GM12878 (cell line): Measurements from ENCODE around the gene POLR2I.

Experiments
- POLR2A ChIP-seq: IDR thresholded peaks from 2 replicates; pipeline ENCODE4 v1.6.1; 2011; ENCODE audit warnings: low read depth, mild to moderate bottlenecking, low read length
- TAF1 ChIP-seq: IDR thresholded peaks from 2 replicates; pipeline ENCODE4 v1.6.1; 2011; ENCODE audit warnings: mild to moderate bottlenecking, low read depth, low read length, borderline replicate concordance
- TCF7 ChIP-seq: IDR thresholded peaks from 2 replicates; pipeline ENCODE4 v1.6.1; 2014; ENCODE audit warnings: antibody characterized with exemption, borderline replicate concordance
- TF ChIP-seq, protein P1 (sequence below): fragments of 450-650 bp; IDR thresholded peaks from 2 replicates; pipeline ENCODE4 v1.6.1; 2018; ENCODE audit warnings: mild to moderate bottlenecking, low read depth, moderate library complexity; ENCODE audit not compliant: partially characterized antibody
- TF ChIP-seq, protein P2 (sequence below), 3 experiments: IDR thresholded peaks in 2 of 3; conservative IDR thresholded peaks in 1 of 3; 2 replicates each; pipeline ENCODE4 v1.5.1; 2011; ENCODE audit warnings: low read depth in 3 of 3, low read length in 3 of 3, mild to moderate bottlenecking in 3 of 3, control low read depth in 2 of 3, moderate library complexity in 2 of 3, inconsistent platforms in 1 of 3, mixed read lengths in 1 of 3; ENCODE audit not compliant: control insufficient read depth in 2 of 3, insufficient read depth in 1 of 3; ENCODE audit errors: extremely low read depth in 1 of 3
- TF ChIP-seq, protein P3 (sequence below): fragments of 150-350 bp; IDR thresholded peaks from 2 replicates; pipeline ENCODE4 v1.6.1; 2016; ENCODE audit warnings: low read depth, low read length

DNA sequence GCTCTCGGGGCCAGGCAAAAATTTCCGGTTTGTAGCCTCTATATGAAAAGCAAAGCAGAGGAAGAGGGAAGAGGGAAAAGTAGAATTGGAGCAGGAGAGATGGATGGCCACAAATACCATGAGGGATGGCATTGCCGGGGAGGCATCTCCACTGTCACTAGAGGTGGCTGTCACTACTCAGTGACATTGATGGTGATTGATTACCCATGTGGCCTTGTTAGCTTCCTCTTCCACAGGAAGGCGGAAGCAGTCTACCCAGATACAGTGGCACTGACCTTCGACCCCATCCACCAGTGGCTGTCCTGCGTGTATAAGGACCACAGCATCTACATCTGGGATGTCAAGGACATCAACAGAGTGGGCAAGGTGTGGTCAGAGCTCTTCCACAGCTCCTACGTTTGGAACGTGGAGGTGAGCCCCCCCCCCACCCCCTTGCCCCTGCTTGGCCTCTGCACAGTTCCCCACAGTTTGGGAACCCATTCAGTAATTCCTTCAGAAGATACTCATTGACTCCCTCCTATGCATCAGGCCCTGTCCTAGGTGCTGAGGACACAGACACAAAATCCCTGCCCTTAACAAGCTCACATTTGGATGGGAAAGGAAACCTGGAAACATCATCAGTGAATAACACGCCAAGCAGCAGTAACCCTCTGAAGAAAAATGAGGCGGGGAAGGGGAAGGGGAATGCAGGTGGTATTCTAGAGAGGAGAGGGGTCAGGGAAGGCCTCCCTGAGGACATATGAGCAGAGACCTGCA lies 41.4 kb downstream of the POLR2I start:
- TF ChIP-seq, protein P1, sequence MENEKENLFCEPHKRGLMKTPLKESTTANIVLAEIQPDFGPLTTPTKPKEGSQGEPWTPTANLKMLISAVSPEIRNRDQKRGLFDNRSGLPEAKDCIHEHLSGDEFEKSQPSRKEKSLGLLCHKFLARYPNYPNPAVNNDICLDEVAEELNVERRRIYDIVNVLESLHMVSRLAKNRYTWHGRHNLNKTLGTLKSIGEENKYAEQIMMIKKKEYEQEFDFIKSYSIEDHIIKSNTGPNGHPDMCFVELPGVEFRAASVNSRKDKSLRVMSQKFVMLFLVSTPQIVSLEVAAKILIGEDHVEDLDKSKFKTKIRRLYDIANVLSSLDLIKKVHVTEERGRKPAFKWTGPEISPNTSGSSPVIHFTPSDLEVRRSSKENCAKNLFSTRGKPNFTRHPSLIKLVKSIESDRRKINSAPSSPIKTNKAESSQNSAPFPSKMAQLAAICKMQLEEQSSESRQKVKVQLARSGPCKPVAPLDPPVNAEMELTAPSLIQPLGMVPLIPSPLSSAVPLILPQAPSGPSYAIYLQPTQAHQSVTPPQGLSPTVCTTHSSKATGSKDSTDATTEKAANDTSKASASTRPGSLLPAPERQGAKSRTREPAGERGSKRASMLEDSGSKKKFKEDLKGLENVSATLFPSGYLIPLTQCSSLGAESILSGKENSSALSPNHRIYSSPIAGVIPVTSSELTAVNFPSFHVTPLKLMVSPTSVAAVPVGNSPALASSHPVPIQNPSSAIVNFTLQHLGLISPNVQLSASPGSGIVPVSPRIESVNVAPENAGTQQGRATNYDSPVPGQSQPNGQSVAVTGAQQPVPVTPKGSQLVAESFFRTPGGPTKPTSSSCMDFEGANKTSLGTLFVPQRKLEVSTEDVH: no peak
- TF ChIP-seq POLR2A (no peak), TAF1 (no peak), TCF7 (no peak)
- TF ChIP-seq, protein P2, sequence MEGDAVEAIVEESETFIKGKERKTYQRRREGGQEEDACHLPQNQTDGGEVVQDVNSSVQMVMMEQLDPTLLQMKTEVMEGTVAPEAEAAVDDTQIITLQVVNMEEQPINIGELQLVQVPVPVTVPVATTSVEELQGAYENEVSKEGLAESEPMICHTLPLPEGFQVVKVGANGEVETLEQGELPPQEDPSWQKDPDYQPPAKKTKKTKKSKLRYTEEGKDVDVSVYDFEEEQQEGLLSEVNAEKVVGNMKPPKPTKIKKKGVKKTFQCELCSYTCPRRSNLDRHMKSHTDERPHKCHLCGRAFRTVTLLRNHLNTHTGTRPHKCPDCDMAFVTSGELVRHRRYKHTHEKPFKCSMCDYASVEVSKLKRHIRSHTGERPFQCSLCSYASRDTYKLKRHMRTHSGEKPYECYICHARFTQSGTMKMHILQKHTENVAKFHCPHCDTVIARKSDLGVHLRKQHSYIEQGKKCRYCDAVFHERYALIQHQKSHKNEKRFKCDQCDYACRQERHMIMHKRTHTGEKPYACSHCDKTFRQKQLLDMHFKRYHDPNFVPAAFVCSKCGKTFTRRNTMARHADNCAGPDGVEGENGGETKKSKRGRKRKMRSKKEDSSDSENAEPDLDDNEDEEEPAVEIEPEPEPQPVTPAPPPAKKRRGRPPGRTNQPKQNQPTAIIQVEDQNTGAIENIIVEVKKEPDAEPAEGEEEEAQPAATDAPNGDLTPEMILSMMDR (IDR thresholded peaks at IDR 0.05 in 2 of 3, conservative IDR thresholded peaks at IDR 0.05 in 1 of 3; ENCODE audit: control insufficient read depth in 2 of 3, extremely low read depth in 1 of 3, insufficient read depth in 1 of 3, low read depth in 3 of 3, low read length in 3 of 3): no peak
- TF ChIP-seq, protein P3, sequence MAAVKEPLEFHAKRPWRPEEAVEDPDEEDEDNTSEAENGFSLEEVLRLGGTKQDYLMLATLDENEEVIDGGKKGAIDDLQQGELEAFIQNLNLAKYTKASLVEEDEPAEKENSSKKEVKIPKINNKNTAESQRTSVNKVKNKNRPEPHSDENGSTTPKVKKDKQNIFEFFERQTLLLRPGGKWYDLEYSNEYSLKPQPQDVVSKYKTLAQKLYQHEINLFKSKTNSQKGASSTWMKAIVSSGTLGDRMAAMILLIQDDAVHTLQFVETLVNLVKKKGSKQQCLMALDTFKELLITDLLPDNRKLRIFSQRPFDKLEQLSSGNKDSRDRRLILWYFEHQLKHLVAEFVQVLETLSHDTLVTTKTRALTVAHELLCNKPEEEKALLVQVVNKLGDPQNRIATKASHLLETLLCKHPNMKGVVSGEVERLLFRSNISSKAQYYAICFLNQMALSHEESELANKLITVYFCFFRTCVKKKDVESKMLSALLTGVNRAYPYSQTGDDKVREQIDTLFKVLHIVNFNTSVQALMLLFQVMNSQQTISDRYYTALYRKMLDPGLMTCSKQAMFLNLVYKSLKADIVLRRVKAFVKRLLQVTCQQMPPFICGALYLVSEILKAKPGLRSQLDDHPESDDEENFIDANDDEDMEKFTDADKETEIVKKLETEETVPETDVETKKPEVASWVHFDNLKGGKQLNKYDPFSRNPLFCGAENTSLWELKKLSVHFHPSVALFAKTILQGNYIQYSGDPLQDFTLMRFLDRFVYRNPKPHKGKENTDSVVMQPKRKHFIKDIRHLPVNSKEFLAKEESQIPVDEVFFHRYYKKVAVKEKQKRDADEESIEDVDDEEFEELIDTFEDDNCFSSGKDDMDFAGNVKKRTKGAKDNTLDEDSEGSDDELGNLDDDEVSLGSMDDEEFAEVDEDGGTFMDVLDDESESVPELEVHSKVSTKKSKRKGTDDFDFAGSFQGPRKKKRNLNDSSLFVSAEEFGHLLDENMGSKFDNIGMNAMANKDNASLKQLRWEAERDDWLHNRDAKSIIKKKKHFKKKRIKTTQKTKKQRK: no peak
